ENCODE measurements around the gene BTC. TPM values are rescaled to one million over a fixed set of nuclear protein-coding genes. Genes with fewer than 3 reads are reported as not detected.

Gene BTC
- total RNA-seq, 3 donors from 2014 or later (not counting 1 experiment from before 2014, with no cell fraction given) = not detected

- H3K9me3 Mint-ChIP-seq = no peaks in the 10 kb centered on the region
Measured at GRCh38 chr4:74733756-74734155, 60.6 kb downstream of the BTC start.

GRCh38 chr4:74724979-74725378, 69.3 kb downstream of the BTC start:
- Mint-ChIP-seq H3K27ac (no peak overlapping the region), H3K4me1 (no peaks in the 10 kb centered on the region)

More at GRCh38 chr4:74733756-74734155, 60.6 kb downstream of the BTC start:
- Histone ChIP-seq H3K27ac (ENCODE audit: low read length) (no peak overlapping the region), H3K4me3 (ENCODE audit: low read length) (no peak overlapping the region), H3K4me1 (ENCODE audit: control insufficient read depth, insufficient read depth, low read length) (no peaks in the 10 kb centered on the region), H3K9me3 (ENCODE audit: control insufficient read depth, insufficient read depth, low read length) (no peaks in the 10 kb centered on the region), H3K27me3 (ENCODE audit: control insufficient read depth, insufficient read depth, low read length) (no peaks in the 10 kb centered on the region), H3K36me3 (ENCODE audit: control insufficient read depth, insufficient read depth, low read length) (no peaks in the 10 kb centered on the region)
- no peak for TF ChIP-seq CTCF (IDR thresholded peaks at IDR 0.05)
- 88% methylated on average over 1 of the region's 1 CpG for WGBS (ENCODE audit: insufficient coverage)
- H3K4me1 Mint-ChIP-seq = no peaks in the 10 kb centered on the region
- ATAC-seq = no peak
- H3K27ac Mint-ChIP-seq = no peak overlapping the region
- H3K27me3 Mint-ChIP-seq (ENCODE audit: low read depth in 2 of 2) = no peaks in the 10 kb centered on the region
- H3K4me3 Mint-ChIP-seq = no peak overlapping the region
- intact Hi-C loops (cut with micrococcal nuclease) = no loop called here
- no peak for DNase-seq
- no peaks in the 10 kb centered on the region for H3K36me3 Mint-ChIP-seq

GRCh38 chr4:74716436-74716765, 77.9 kb downstream of the BTC start:
- H3K9me3 Mint-ChIP-seq = peaks cover 0 to 2% of the 10 kb centered on the region in 2 donors
- DNase-seq = no peak

More at GRCh38 chr4:74724979-74725378, 69.3 kb downstream of the BTC start:
- H3K9me3 ChIP-seq (ENCODE audit: control insufficient read depth, insufficient read depth, low read length) = no peaks in the 10 kb centered on the region
- no peak for DNase-seq
- no peak overlapping the region for H3K4me3 ChIP-seq (ENCODE audit: low read length)
- no peaks in the 10 kb centered on the region for H3K27me3 Mint-ChIP-seq (ENCODE audit: low read depth in 2 of 2)
- intact Hi-C loops (cut with micrococcal nuclease) = no loop called here
- H3K27me3 ChIP-seq (ENCODE audit: control insufficient read depth, insufficient read depth, low read length) = no peaks in the 10 kb centered on the region
- no peaks in the 10 kb centered on the region for H3K36me3 ChIP-seq (ENCODE audit: control insufficient read depth, insufficient read depth, low read length)
- H3K27ac ChIP-seq (ENCODE audit: low read length) = no peak overlapping the region
- H3K4me1 ChIP-seq (ENCODE audit: control insufficient read depth, insufficient read depth, low read length) = no peaks in the 10 kb centered on the region
- no peak overlapping the region for H3K4me3 Mint-ChIP-seq
- WGBS (ENCODE audit: insufficient coverage) = 88% methylated on average over 3 of the region's 3 CpGs
- no peak for ATAC-seq
- no peaks in the 10 kb centered on the region for H3K36me3 Mint-ChIP-seq
- H3K9me3 Mint-ChIP-seq = peaks cover 0 to 4% of the 10 kb centered on the region in 2 donors
- no peak for TF ChIP-seq CTCF (IDR thresholded peaks at IDR 0.05)

More at GRCh38 chr4:74716436-74716765, 77.9 kb downstream of the BTC start:
- Mint-ChIP-seq H3K4me1 (no peaks in the 10 kb centered on the region), H3K27me3 (ENCODE audit: low read depth in 2 of 2) (no peaks in the 10 kb centered on the region), H3K36me3 (no peaks in the 10 kb centered on the region), H3K4me3 (no peak overlapping the region), H3K27ac (no peak overlapping the region)
- no peak for ATAC-seq
- H3K36me3 ChIP-seq (ENCODE audit: control insufficient read depth, insufficient read depth, low read length) = no peaks in the 10 kb centered on the region
- 100% methylated on average over 1 of the region's 1 CpG for WGBS (ENCODE audit: insufficient coverage)
- no peak overlapping the region for H3K27ac ChIP-seq (ENCODE audit: low read length)
- no peak overlapping the region for H3K4me3 ChIP-seq (ENCODE audit: low read length)
- intact Hi-C loops (cut with micrococcal nuclease) = no loop called here
- H3K9me3 ChIP-seq (ENCODE audit: control insufficient read depth, insufficient read depth, low read length) = no peaks in the 10 kb centered on the region
- TF ChIP-seq CTCF (IDR thresholded peaks at IDR 0.05) = no peak
- no peaks in the 10 kb centered on the region for H3K27me3 ChIP-seq (ENCODE audit: control insufficient read depth, insufficient read depth, low read length)
- no peaks in the 10 kb centered on the region for H3K4me1 ChIP-seq (ENCODE audit: control insufficient read depth, insufficient read depth, low read length)
